ENCODE results near the gene SMARCA1. TPM values are rescaled to one million over a fixed set of nuclear protein-coding genes. Genes with fewer than 3 reads are reported as not detected.
A peak's percentile ranks its signal among the peaks of the same experiment; 100 is the strongest.

SMARCA1 gene
- total RNA-seq, 3 donors from 2014 or later: 0.28 to 0.45 (median 0.38) TPM

DNA sequence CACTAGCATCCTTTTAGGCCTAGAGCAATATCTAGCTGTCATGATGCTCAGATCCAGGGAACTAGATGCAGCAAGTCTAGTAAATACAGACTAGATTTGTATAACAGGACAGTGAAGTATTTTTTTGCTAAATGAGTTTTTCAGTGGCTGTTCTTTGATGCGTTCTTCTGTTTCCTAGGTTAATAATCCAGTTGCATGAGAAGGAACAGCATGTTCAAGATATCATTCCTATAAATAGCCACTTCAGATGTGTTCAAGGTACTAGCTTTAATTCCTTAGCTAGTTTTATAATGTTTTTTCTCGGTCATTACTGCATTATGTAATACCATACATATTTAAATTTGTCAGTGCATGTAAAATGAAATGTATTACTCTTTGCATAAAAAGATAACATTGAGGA is 21.5 kb upstream of the SMARCA1 start:
- no peak for DNase-seq
- no peaks in the 10 kb centered on the region for H3K27me3 Mint-ChIP-seq (ENCODE audit: low read depth)
- no peak overlapping the region for H3K4me3 Mint-ChIP-seq

DNA sequence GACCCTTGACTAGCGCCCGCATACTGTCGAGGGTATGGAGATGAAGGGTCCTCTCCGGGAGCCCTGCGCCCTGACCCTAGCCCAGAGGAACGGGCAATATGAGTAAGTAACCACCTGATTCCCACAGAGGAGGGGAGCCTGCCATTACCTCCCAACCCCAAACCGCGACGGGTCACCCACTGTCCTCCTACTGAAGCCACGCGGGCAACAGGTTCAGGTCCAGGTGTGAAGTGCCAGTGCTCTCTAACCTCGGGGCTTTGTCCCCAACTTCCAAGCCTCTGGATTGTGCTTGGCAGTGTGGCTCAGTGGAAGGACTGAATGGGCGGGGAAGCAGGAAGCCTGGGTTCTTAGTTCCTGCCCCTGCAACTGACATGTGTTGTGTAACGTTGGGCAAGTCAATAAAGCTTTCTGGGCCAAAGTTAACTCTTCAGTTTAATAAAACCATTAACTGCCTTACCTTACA is 17.5 kb upstream of the SMARCA1 start:
- ATAC-seq: peak in 1 of 2 donors; percentile 20
- peak overlapping the region; percentile 63 for H3K4me3 Mint-ChIP-seq
- peaks cover 6% of the 10 kb centered on the region for H3K4me1 Mint-ChIP-seq (ENCODE audit: low read depth)

More for the DNA sequence above, 21.5 kb upstream of the SMARCA1 start:
- Mint-ChIP-seq H3K9me3 (no peaks in the 10 kb centered on the region), H3K36me3 (ENCODE audit: insufficient read depth) (peaks cover 4% of the 10 kb centered on the region), H3K4me1 (ENCODE audit: low read depth) (peaks cover 2% of the 10 kb centered on the region)
- no peak for ATAC-seq

DNA sequence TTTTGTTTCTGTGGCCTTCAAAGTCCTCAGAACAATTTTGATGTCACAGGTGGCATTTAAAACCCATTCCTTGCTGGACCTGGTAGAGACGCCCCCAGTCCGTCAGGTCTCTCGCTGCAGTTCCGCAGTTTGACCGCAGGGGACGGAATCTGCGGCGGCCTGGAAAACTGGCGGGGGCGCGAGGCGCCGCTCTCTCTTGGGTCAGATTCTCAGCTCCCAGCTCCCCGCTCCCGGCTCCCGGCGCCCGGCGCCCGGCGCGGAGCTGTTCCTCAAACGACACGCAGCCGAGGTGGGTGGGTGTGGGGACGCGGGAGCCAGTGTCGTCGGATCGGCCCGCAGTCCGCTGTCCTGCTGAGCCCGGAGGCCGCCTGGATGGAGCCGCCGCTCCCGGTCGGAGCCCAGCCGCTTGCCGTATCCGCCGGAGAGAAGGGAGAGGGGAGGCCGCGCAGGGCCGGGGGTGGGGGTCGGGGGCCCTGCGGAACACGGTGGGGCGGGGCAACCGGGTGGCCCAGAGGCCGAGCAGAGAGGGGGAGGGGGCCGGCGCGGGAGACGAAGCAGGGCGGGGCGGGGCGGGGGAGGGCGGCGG is 16.9 kb upstream of the SMARCA1 start, which contains the start of gene OCRL:
Gene OCRL (plus strand): TSS at position 192 of the 586 bp plus-strand sequence. CDS start 181 bp downstream, at position 373.
- Mint-ChIP-seq H3K27me3 (ENCODE audit: low read depth) (peaks cover 3% of the 10 kb centered on the region), H3K9me3 (no peaks in the 10 kb centered on the region), H3K4me3 (peak within 1 kb of the TSS; percentile 76), H3K36me3 (ENCODE audit: insufficient read depth) (no peaks in the 10 kb centered on the region), H3K4me1 (ENCODE audit: low read depth) (peaks cover 5% of the 10 kb centered on the region)
- ATAC-seq (peak; percentile 85 to 92), DNase-seq (peak; percentile 36)

More for the DNA sequence above, 17.5 kb upstream of the SMARCA1 start:
- H3K36me3 Mint-ChIP-seq (ENCODE audit: insufficient read depth): no peaks in the 10 kb centered on the region
- DNase-seq: no peak
- H3K27me3 Mint-ChIP-seq (ENCODE audit: low read depth): peaks cover 3% of the 10 kb centered on the region
- H3K9me3 Mint-ChIP-seq: no peaks in the 10 kb centered on the region

DNA sequence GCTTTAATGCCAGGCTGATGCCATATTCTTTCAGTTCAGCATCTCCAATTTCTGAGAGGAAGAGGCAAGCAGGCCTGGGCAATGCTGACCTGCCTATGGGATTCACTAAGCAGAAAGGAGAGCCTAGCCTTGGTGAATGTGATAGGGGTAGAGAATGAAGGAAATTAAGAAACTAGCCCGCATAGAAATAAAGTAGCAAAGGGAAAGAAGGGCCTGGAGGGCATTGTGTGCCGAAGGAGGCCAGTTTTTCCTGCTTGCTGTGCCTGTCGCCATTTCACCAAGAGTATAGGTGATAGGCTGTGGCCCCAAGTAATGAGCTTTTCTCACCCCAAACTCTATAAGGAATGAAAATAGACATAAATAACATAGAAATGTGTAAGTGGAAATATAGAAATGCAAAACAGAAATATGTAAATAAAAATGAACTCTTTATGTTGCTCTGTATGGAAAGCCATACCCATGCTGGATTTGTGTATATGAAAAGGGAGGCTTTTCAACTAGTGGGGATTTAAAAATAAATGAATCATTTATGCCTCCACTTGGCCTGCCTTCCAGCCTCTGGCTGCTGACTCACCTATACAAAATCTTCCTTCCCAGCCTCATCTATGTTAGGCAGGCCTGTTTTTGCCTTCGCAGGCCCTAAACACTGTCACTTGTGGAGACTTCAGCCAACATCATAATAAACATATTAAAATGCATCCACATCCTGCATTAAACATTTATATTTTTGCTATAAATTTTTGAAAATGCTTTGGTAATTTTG is 11.7 kb upstream of the SMARCA1 start:
- H3K4me1 Mint-ChIP-seq (ENCODE audit: low read depth): peaks cover 3% of the 10 kb centered on the region
- H3K27me3 Mint-ChIP-seq (ENCODE audit: low read depth): peaks cover 3% of the 10 kb centered on the region
- no peaks in the 10 kb centered on the region for H3K9me3 Mint-ChIP-seq
- no peak for ATAC-seq
- H3K36me3 Mint-ChIP-seq (ENCODE audit: insufficient read depth): no peaks in the 10 kb centered on the region
- DNase-seq: no peak
- H3K4me3 Mint-ChIP-seq: no peak overlapping the region

DNA sequence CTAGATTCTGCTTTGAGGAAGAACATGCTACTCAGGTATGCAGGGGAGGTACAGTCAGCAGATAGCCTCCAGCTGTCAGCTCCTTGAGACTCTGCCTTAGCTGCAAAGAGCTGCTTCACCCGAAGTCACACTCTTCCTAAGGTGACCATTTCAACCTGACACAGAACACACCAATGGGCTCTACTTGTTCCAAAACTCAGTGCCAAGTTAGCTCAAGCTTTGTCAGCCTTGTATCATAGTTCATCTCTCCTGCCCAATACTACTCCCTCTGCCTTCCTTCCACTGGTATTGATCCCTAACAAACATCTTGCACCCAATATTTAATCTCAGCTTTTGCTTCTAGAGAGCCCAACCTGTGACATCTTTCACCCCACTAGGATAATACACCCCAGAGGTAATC is 7.8 kb upstream of the SMARCA1 start:
- Mint-ChIP-seq H3K4me3 (no peak overlapping the region), H3K27me3 (ENCODE audit: low read depth) (no peaks in the 10 kb centered on the region), H3K36me3 (ENCODE audit: insufficient read depth) (no peaks in the 10 kb centered on the region), H3K4me1 (ENCODE audit: low read depth) (no peaks in the 10 kb centered on the region), H3K9me3 (no peaks in the 10 kb centered on the region)
- no peak for ATAC-seq
- no peak for DNase-seq

DNA sequence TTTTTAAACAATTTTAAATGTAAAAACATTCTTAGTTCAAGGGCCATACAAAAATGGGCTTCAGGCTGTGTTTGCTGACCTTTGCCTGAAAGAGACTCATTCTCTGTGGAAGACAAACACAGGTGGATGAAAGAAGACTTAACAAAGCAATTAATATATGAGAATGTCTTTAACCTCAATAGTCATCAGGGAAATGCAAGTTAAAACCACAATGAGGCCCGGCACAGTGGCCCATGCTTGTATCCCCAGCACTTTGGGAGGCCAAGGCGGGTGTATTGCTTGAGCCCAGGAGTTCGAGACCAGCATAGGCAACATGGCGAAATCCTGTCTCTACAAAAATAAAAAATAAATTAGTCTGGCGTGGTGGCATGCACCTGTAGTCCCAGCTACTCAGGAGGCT is 7.1 kb upstream of the SMARCA1 start:
- Mint-ChIP-seq H3K4me1 (ENCODE audit: low read depth) (no peaks in the 10 kb centered on the region), H3K4me3 (no peak overlapping the region), H3K36me3 (ENCODE audit: insufficient read depth) (no peaks in the 10 kb centered on the region), H3K9me3 (no peaks in the 10 kb centered on the region), H3K27me3 (ENCODE audit: low read depth) (no peaks in the 10 kb centered on the region)
- DNase-seq (no peak), ATAC-seq (no peak)

DNA sequence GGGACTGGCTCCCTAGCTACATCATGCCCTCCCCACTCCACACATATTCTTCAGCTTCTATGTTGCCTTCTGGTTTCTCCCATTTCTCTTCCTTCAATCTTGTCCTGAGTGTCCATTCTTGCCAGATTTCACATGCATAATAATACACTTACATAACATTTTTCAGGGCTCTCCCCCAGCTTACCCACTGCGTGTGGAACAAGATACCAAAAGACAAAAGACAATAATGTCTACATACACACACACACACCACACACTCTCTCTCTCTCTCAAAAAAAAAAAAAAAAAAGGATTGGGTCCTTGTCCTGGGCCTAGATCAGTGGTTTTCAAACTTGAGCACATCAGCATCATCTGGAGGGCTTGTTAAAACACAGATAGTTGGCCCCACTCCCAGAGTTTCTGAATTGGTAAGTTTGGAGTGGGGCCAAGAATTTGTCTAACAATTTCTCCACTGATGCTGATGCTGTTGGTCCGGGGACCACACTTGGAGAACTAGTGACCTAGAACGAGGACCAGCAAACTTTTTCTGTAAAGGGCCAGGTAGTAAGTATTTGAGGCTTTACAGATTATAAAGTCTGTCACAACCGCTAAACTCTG is 6.5 kb upstream of the SMARCA1 start:
- Mint-ChIP-seq H3K27me3 (ENCODE audit: low read depth) (no peaks in the 10 kb centered on the region), H3K36me3 (ENCODE audit: insufficient read depth) (no peaks in the 10 kb centered on the region), H3K4me3 (no peak overlapping the region), H3K9me3 (no peaks in the 10 kb centered on the region), H3K4me1 (ENCODE audit: low read depth) (no peaks in the 10 kb centered on the region)
- ATAC-seq (no peak), DNase-seq (no peak)

DNA sequence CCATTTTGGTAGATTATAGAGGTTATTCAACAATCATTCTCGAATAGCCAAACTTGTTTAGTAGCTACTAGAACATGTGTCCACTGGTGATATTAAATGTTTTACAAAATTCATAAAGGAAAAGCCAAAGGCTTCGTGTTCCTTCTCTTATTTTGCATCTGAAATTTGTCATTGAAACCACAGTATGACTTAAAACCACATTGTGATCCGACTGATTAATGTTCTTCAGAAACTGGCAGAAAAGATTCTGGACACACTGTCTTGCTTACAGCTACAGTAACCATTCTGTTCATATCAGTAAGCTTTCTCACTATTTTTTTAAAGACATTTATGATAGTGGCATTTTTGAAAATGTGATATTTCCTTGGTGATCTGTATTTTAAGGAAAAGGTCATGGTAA is 2.6 kb upstream of the SMARCA1 start:
- ATAC-seq (no peak), DNase-seq (no peak)
- no peaks in the 10 kb centered on the region for H3K27me3 Mint-ChIP-seq (ENCODE audit: low read depth)
- H3K4me1 Mint-ChIP-seq (ENCODE audit: low read depth): peaks cover 8% of the 10 kb centered on the region
- no peaks in the 10 kb centered on the region for H3K36me3 Mint-ChIP-seq (ENCODE audit: insufficient read depth)
- no peak overlapping the region for H3K4me3 Mint-ChIP-seq
- no peaks in the 10 kb centered on the region for H3K9me3 Mint-ChIP-seq

DNA sequence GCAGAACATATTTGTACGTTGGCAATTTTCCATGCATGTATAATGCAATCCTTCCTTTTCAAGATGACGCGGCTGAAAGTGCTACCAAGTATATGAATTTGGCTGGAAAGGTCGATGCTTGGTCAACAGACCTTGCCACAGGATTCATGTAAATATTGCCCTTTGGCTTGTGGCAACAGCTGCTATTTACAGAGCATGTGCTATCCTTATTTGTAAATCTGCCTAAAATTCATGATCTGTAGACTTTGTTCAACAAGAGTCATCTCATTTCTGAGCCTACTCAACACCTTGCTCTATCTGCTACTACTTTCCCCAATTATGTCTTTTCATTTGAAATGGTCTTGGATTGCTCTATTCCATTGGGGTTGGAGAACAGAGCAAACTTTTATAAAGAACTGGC is 1.9 kb upstream of the SMARCA1 start:
- H3K4me3 Mint-ChIP-seq: no peak overlapping the region
- H3K36me3 Mint-ChIP-seq (ENCODE audit: insufficient read depth): no peaks in the 10 kb centered on the region
- DNase-seq: no peak
- no peaks in the 10 kb centered on the region for H3K9me3 Mint-ChIP-seq
- no peaks in the 10 kb centered on the region for H3K27me3 Mint-ChIP-seq (ENCODE audit: low read depth)
- peaks cover 8% of the 10 kb centered on the region for H3K4me1 Mint-ChIP-seq (ENCODE audit: low read depth)
- no peak for ATAC-seq

DNA sequence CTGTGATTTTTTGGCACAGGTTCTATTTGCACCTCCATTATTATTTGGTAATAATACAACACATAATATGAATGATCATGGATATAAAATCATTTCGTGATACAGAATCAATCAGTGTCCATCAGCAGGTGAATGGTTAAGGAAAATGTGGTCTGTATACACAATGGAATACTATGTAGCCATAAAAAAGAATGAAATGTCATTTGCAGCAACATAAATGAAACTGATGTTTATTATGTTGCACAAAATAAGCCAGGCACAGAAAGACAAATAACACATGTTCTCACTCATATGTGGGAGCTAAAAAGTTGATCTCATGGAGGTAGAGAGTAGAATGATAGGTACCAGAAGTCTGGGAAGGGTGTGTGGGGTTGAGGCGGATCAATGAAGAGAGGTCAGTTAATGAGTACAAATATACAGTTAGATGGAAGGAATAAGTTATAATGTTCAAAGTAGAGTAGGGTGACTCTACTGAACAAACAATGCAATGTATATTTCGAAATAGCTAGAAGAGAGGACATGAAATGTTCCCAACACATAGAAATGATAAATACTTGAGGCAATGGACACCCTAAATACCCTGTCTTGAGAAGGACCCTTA is 1.1 kb upstream of the SMARCA1 start:
- Mint-ChIP-seq H3K4me1 (ENCODE audit: low read depth) (peaks cover 8% of the 10 kb centered on the region), H3K36me3 (ENCODE audit: insufficient read depth) (no peaks in the 10 kb centered on the region), H3K4me3 (peak overlapping the region; percentile 76), H3K27me3 (ENCODE audit: low read depth) (peaks cover 1% of the 10 kb centered on the region), H3K9me3 (no peaks in the 10 kb centered on the region)
- DNase-seq (no peak), ATAC-seq (no peak)

DNA sequence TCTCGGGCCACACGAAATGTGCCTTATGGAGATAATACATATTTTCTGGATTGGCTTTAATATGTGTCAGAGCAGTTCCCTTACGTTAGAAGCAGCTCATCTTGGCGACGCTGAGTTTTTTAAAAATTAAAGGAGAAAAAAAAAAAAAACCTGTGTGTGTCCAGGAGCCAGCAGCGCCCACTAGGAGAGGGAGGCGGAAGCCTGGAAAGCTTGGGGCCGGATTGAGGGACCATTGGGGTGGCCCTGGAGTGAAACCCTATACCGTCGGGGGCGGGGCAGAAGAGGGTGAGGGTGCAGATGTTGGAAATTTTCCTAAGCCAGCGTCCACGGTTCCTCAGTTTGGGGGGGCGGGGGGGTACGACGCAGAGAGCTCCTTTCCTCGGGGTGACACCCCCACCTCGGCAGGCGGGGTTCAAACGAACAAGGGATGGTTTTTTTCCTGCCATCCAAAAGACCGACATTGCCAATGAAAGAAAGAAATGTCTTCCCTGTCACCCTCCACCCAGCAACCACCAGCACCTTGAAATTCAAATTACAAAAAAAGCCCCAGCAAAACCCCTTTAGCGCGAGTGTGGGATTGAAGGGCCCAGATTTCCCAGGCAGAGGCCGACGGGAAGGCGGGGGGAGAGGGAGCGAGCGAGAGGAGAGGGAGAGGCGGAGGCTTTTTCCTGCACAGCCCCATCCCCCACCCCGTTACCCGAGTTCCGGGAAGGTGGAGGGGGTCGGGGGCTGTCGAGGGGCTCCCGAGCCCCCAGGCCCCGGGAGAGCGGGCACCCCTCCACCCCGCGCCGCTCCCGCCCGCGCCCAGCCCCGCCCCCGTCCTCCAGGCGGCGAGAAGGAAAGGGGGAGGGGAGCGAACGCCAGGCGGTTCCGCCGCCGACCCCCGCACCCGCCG is 859 bp downstream of the SMARCA1 start:
- Mint-ChIP-seq H3K4me3 (peak overlapping the region; percentile 78), H3K9me3 (no peaks in the 10 kb centered on the region), H3K36me3 (ENCODE audit: insufficient read depth) (no peaks in the 10 kb centered on the region), H3K4me1 (ENCODE audit: low read depth) (peaks cover 8% of the 10 kb centered on the region), H3K27me3 (ENCODE audit: low read depth) (peaks cover 3% of the 10 kb centered on the region)
- ATAC-seq (peak; percentile 35 to 55), DNase-seq (no peak)

DNA sequence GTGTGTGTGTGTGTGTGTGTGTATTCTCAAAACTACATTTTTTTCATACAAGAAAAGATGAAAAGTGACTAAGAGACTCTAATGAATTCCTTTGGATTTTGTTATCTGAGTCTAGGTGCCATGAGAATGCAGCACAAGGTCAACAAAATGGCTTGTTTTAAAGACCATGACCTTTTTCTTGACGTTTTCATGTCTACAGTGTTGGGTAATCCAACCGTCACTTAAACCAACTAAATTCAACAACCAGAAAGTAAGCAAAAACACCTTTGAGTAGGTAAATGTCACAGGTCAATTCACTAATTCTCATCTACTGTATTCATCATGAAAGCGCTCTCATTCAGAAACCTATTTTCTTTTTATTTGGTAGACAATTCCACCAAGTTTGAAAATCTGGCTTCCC is 3.1 kb downstream of the SMARCA1 start:
- Mint-ChIP-seq H3K4me1 (ENCODE audit: low read depth) (peaks cover 8% of the 10 kb centered on the region), H3K36me3 (ENCODE audit: insufficient read depth) (no peaks in the 10 kb centered on the region), H3K4me3 (no peak overlapping the region), H3K27me3 (ENCODE audit: low read depth) (peaks cover 7% of the 10 kb centered on the region), H3K9me3 (no peaks in the 10 kb centered on the region)
- ATAC-seq: no peak
- no peak for DNase-seq

DNA sequence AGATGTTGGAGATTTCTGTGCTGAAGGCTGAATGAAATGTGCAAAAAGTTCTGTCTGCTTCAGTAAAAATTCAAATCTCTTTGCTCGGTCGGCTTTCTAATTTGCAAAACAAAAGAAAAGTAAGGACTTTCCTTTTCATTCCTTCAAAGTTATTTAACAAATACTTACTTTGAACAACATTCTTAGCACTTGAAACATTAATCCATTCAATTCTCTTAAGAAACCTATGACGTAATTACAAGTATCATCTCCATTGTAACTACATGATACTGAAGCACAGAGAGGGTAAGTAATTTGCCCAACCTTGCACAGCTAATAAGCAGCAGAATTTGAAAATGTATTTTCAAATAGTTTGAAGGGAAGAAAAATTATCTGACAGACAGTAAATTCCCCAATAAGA is 6.9 kb downstream of the SMARCA1 start:
- ATAC-seq (no peak), DNase-seq (no peak)
- no peaks in the 10 kb centered on the region for H3K36me3 Mint-ChIP-seq (ENCODE audit: insufficient read depth)
- no peaks in the 10 kb centered on the region for H3K4me1 Mint-ChIP-seq (ENCODE audit: low read depth)
- H3K27me3 Mint-ChIP-seq (ENCODE audit: low read depth): peaks cover 7% of the 10 kb centered on the region
- H3K4me3 Mint-ChIP-seq: no peak overlapping the region
- no peaks in the 10 kb centered on the region for H3K9me3 Mint-ChIP-seq

DNA sequence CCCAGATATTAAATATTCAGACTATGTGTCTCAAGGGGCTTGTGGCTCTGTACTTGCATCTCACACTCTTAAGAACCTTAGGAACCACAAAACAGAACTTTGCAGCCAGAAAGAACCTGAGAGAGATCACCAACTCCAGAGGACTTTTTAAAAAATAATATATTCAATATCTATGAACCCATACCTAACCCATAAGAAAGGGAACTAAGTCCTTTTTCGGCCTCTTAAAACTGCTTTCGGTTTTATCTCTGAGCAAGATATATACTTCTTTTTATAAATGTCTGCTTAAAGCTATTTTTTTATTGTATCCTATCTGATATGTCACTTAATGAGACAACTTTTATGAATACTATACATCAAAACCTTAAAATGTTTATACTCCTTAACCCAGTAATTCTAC is 10.9 kb downstream of the SMARCA1 start:
- Mint-ChIP-seq H3K36me3 (ENCODE audit: insufficient read depth) (no peaks in the 10 kb centered on the region), H3K4me1 (ENCODE audit: low read depth) (no peaks in the 10 kb centered on the region), H3K27me3 (ENCODE audit: low read depth) (peaks cover 4% of the 10 kb centered on the region), H3K9me3 (no peaks in the 10 kb centered on the region), H3K4me3 (no peak overlapping the region)
- ATAC-seq (no peak), DNase-seq (no peak)
